DMS79 treated with DMSO at 0.1 percent for 48 hours (cell line): ENCODE data around the gene ATP5PO.
"Not testable (repeated sequence)": the region's sequence is repeated elsewhere in the genome, so short reads cannot be mapped to it uniquely, and the experiment has no call there.

Experiments used
- DNase-seq: peaks from one replicate; lab custom pipeline; 2025; lab: John Stamatoyannopoulos, UW

Gene ATP5PO

GRCh38 chr21:33940164-33940880 is 24.7 kb upstream of the ATP5PO start:
- no peak for DNase-seq

- DNase-seq = no peak
Measured at GRCh38 chr21:33939226-33939625, 23.6 kb upstream of the ATP5PO start.

GRCh38 chr21:33938381-33938780 is 22.8 kb upstream of the ATP5PO start:
- no peak for DNase-seq

- no peak for DNase-seq
Measured at GRCh38 chr21:33937931-33938339, 22.3 kb upstream of the ATP5PO start.

GRCh38 chr21:33937146-33937545 is 21.5 kb upstream of the ATP5PO start:
- no peak for DNase-seq

- no peak for DNase-seq
Measured at GRCh38 chr21:33936301-33937038, 20.9 kb upstream of the ATP5PO start.

- no peak for DNase-seq
Measured at GRCh38 chr21:33932731-33933130, 17.1 kb upstream of the ATP5PO start.

- DNase-seq = no peak
Measured at GRCh38 chr21:33931799-33932390, 16.3 kb upstream of the ATP5PO start.

- not testable (repeated sequence) for DNase-seq
Measured at GRCh38 chr21:33931052-33931798, 15.6 kb upstream of the ATP5PO start.

- not testable (repeated sequence) for DNase-seq
Measured at GRCh38 chr21:33926248-33926647, 10.6 kb upstream of the ATP5PO start.

GRCh38 chr21:33924766-33925100 is 9.1 kb upstream of the ATP5PO start:
- DNase-seq = no peak

GRCh38 chr21:33924079-33924765 is 8.6 kb upstream of the ATP5PO start:
- DNase-seq = peak; percentile 89

GRCh38 chr21:33917421-33917820 is 1.8 kb upstream of the ATP5PO start:
- no peak for DNase-seq

- no peak for DNase-seq
Measured at GRCh38 chr21:33916200-33916567, 580 bp upstream of the ATP5PO start.

- no peak for DNase-seq
Measured at GRCh38 chr21:33914188-33914587, 1.4 kb downstream of the ATP5PO start.

- no peak for DNase-seq
Measured at GRCh38 chr21:33909756-33910155, 5.8 kb downstream of the ATP5PO start.

- no peak for DNase-seq
Measured at GRCh38 chr21:33908760-33909159, 6.8 kb downstream of the ATP5PO start.

GRCh38 chr21:33904041-33904440 is 11.6 kb downstream of the ATP5PO start:
- no peak for DNase-seq

GRCh38 chr21:33902349-33902748 is 13.3 kb downstream of the ATP5PO start:
- DNase-seq = no peak

GRCh38 chr21:33901412-33902288 is 14.0 kb downstream of the ATP5PO start:
- DNase-seq = peak; percentile 48

GRCh38 chr21:33899199-33899598 is 16.4 kb downstream of the ATP5PO start:
- DNase-seq = no peak
